Kidney capillary endothelial cell (primary cell): Measurements from ENCODE around the gene IFITM10.

Experiments
- DNase-seq: peaks from one replicate; pipeline ENCODE4 v3.0.0-alpha.2; 2018; ENCODE audit warnings: low spot score

Gene IFITM10

DNA sequence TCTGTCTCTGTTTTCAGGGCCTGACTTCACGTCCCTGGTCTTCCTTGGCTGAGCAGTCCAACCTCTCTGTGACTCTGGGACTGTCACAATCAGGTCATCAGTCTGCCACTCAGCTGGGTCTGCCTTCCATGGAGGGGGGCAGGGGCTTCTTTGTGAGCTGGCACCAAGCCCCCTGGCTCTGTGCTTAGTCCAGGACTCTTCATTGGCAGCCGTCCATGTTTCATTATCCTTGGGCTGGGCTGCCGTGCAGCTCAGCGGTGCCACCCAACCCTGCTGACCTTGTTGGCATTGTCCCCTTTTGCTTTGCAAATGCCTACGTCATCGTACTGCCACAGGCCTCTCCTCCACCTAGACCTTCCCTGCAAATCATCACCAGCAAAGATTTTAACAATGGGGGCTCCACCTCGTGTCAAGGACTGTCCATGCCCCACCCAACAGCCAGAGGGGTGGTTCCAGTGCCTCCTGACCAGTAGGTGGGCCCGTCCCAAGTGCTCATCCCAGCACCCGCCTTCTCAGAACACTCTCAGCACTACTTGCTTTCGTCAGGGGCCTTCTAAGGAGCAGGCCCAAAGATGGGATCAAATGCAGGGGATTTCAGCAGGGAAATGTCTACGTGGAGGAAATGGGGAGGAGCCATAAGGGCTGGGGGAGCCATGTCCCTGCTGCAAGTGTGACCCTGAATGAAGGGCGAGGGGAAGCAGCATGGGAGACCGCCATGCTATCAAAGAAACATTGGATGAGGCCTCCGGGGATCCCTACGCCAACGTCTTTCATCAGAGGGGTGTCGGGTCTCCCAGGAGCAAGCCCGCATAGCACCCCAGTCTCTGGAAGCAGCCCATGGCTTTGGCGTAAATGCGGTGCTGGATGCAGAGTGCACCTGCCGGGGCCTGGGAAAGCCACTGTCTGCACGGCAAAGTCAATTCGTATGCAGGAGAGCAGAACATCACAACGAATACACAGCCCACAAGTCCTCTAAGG is 35.2 kb downstream of the IFITM10 start:
- DNase-seq, result no peak

DNA sequence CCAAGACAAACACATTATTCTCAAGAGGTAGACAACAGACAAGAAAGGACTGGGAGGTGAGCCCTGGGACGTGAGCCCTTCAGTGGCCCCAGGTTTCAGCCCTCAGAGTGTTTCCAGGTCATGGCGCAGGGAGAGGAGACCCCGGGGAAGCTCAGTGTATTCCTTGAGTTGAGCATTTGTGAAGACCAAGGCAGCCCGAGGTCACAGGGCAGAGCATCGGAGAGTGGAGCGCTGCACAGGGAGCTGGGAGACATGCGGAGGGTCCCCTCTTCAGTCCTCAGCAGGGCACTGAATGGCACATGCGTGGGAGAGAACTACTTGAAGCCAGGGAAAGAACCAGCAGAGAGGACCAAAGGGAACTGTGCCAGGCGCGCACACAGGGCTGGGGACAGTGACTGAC is 41.7 kb downstream of the IFITM10 start:
- no peak for DNase-seq

GRCh38 chr11:1707751-1708150 is 42.6 kb downstream of the IFITM10 start:
- no peak for DNase-seq

GRCh38 chr11:1706634-1707400 is 43.6 kb downstream of the IFITM10 start:
- DNase-seq, result no peak

DNA sequence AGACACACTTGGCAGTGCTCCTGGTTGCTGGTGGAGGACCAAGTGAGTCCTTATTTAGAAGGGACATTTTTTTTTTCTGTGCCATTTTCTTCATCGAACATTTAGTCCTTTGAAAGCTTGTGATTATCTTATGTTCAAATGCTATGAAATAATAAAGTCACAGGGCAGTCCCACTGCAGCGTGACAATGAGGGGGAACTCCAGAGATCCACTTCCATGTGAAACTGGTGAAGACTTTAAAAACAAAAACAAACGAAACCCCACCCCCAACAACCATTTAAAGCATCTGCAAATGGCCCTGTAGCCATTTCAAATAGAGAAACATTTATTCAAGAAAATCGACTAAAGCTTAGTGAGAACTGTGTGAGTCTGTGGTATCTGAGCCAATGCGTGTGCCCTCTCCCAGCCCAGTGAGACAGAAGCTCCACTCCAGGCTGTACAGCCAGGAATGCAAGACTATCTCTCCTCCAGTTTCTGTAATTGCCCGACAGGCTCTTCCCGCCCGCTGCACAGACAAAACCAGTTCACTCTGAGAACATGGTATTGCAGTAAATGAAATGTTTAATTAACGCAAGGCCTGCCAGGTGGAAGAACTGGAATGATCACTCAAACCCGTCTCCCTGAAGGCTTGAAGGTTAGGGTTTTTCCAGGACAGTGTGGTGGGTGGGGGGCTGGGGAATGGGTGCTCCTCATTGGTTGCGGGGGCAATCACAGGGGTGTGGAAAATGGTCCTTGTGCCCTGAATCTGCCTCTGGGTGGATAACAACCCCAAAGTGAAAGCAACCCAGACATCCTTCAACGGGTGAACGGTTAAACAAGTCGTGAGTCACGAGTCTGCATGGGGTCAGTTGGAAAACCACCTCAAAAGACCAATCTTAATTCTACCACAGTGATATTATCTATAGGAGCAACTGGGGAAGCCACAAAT is 45.0 kb downstream of the IFITM10 start:
- DNase-seq, result no peak

- DNase-seq, result no peak
Measured at GRCh38 chr11:1703146-1703545, 47.2 kb downstream of the IFITM10 start.

GRCh38 chr11:1702506-1702905 is 47.9 kb downstream of the IFITM10 start:
- no peak for DNase-seq

GRCh38 chr11:1701091-1701807 is 49.1 kb downstream of the IFITM10 start:
- no peak for DNase-seq

- no peak for DNase-seq
Measured at GRCh38 chr11:1699771-1700170, 50.6 kb downstream of the IFITM10 start.

GRCh38 chr11:1696608-1697570 is 53.5 kb downstream of the IFITM10 start, which contains the start of gene KRTAP5-6:
KRTAP5-6 (plus strand) TSS chr11:1697195; CDS start chr11:1697246, 51 bp downstream.
- no peak for DNase-seq

- no peak for DNase-seq
Measured at GRCh38 chr11:1695548-1696108, 54.8 kb downstream of the IFITM10 start.

DNA sequence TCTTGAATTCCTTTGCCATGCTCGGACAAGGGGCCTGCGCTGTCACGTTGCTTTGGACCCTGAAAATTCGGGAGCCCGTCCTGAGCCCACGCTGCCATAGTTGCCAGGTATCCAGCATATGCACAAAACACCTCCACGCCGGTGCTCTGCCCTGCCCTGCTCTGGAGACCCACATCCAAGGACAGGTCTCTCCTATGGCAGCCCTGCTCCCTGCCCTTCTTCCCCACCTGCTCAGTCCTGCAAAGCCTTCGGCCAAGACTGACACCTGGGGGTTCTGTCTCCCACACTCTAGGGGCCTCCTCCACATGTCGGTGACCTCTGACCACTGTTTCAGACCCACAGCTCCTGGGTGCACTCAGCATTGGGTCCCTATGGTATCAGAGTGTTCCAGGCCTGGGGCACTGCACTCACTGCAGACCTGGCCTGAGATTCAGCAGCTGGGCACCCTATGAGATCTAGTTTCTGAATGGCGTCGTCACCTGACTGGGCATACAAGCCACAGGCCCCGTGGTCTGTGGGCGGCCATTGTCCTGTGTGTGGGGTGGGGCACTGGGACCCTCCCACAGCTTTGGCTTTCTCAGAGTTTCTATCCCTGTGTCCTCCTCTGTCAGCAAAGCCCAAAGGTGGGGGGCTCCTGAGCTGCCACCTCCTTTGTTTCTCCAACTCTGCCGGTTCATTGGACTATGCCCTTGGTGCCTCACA is 55.4 kb downstream of the IFITM10 start:
- DNase-seq, result no peak

DNA sequence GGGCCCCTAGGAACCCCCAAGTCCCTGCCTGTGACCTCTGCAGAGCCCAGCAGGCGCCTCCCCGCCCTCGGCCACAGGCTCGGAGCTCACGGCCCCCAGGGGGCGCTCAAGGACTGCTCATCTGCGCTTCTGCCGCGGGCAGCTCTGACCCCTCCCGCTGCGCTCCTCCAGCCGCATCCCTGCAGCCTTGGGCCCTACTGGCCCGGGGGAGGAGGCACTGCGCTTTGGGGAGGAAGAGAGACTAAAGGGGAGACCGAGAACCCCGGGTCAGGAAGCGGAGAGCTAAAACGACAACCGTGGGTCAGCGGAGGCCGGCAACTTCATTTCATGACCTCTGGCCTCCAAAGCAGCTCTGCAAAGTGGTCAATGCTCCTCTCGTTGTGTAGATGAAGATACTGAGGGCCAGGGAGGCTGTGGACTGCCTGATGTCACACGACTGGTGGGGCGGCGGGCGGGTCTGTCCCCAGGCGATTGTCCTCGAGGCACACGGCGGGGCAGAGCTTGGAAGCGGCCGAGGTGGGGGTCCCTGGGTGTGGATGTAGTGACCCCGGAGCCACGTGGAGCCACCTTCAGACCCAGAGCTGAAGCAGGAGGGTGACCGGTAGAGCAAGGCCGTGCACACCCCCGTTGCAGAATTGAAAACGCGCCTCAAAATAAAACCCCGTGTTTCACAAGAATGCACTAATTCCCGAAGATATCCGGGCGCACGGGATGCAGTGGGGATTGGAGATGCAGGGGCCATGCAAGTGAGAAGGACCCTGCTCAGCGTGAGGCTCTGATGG is 56.1 kb downstream of the IFITM10 start:
- DNase-seq, result peak; percentile 85

- DNase-seq, result peak; percentile 62
Measured at GRCh38 chr11:1693327-1694063, 56.9 kb downstream of the IFITM10 start.

DNA sequence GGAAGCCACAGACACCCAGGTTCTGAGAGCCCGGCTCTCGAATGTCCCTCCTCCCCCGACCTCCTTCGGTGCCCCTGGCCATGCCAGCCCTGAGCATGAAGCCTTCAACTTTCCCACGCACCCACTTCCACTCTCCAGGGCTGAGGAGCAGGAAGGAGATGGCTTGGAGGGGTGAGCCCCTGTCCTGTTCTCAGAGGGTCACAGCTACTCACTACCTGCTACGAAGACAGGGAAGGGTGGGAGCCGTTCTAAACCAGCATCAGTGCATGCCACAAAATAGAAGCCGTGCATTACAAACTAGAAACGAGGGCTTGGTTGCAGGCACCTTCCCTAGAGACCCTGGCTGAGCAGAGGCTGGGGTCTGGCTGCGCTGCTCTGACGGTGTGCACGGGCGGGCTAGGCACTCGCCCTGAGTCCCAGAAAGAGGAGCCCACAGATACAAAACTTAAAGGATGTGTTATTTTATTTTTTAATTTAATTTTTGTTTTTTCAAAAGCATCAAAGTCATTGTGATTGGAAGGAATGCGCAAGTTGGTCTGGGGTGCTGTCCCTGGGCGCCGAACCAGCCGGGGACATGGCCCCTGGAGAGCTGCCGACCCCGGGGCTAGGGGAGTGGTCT is 57.6 kb downstream of the IFITM10 start:
- DNase-seq, result no peak

DNA sequence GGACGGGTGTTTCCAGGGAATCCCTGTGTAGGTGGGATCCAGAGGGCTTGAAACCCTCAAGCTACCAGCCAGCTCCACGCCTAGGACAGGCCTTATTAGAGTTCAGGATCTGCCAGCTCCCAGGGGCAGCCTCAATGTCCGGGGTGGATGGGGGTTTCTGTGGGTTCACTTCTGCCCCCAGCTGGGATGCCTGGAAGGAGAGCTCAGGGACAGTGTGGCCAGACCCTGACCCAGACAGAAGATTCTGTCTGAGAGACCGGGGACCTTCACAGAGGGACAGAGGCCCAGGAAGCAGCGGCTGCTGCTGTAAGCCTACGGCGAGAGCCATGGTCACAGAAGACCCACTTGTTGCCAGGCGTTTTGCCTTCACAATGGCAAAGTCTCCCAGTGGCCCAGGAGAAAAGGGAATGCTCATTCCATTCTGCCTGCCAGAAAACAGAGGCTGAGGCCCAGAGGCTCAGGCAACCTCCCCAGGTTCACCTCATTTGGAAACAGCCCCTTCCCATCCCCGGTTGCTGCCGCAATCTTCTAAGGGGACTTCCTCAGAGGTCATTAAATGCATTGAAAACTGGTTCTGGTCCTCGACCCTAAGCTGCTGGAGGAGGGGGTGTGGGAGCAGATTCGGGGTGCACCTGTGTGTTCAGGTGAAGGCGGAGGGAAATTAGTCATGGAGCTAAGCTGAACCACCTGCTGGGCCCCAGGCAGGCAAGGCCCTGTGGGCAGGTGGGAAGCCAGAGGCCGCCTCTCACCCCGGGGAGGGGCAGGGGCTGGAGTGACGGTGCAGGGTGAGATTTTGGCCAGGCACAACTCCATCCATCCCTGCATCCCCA is 58.3 kb downstream of the IFITM10 start:
- no peak for DNase-seq
